SH-SY5Y (cell line): ENCODE data around the gene STARD9.

Source experiments
- GATA2 ChIP-seq: IDR thresholded peaks from 2 replicates; pipeline ENCODE4 v1.6.1; 2011; ENCODE audit warnings: mild to moderate bottlenecking, low read depth, low read length
- GATA3 ChIP-seq: IDR thresholded peaks from 2 replicates; pipeline ENCODE4 v1.6.1; 2011; ENCODE audit warnings: low read depth, mild to moderate bottlenecking, low read length, moderate library complexity

DNA sequence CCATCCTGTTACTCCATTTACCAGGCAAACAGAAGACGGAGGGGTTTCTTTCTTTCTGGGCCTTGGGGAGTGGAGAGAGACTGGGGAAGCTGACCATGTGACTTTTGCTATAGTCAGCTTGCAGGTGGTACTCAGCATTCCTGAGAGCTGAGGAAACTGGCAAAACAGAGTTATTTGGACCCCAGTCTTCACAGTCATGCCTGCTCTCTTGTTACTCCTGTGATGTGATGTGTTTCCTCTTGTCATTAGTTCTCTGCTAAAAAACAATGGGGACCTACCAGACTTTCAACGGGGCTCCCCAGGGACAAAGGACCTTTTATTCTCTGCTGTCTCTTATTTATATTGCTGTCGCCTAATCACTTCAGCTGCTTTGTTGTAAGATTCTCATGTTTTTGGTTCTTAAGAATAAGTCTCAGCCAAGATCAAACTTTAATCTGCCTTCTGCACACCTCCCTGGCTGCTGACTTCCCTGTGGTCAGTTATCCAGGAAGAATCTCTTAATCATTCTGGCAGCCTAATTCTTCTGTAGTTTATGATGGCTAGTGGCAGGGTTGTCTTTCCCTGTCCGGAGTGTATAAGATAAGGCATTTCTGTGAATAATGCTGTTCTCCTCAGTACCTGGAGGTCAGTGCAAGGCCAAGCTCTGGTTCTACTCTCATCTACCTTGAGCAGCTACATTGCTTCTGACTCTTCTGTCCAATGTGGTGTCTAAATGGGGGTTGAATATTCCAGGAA is 8.8 kb downstream of the STARD9 start:
- no peak for TF ChIP-seq GATA2
- TF ChIP-seq GATA3 = no peak
